Peyer's patch (tissue), 4 donors: ENCODE data around the gene SEMA5A.

Source experiments
- CTCF ChIP-seq, 6 experiments: fragments of 450-650 bp in 4 of 6; fragments of 200-600 bp in 2 of 6; sonication (generic) in 1 of 6; IDR thresholded peaks; one replicate each; pipeline ENCODE4 v1.5.1; 2017 to 2019; ENCODE audit warnings: antibody characterized with exemption in 6 of 6, mild to moderate bottlenecking in 3 of 6, moderate library complexity in 1 of 6
- POLR2A ChIP-seq, 2 donors: fragments of 450-650 bp; IDR thresholded peaks; one replicate each; pipeline ENCODE4 v1.5.1; 2017; ENCODE audit warnings: antibody characterized with exemption in 2 of 2, mild to moderate bottlenecking in 2 of 2, moderate library complexity in 2 of 2

GRCh38 chr5:9282211-9282610 is 263.7 kb downstream of the SEMA5A start:
- TF ChIP-seq POLR2A (IDR thresholded peaks at IDR 0.05) (no peak), CTCF (IDR thresholded peaks at IDR 0.05) (no peak)
